HT1080 (cell line): ENCODE results near the gene SP2. TPM values are rescaled to one million over a fixed set of nuclear protein-coding genes. Genes with fewer than 3 reads are reported as not detected.

ENCODE experiments used
- DNase-seq: peaks from one replicate; pipeline ENCODE4 v3.0.0-alpha.2; 2015; ENCODE audit warnings: low read depth
- polyA plus RNA-seq, 2 experiments: library from polyadenylated mRNA; depleted of rRNA; stranded (reverse); fragments of >200 nt; gene quantifications; 2 replicates each; pipeline ENCODE4 v1.2.3, GENCODE V29; 2015
- total RNA-seq: library from RNA; depleted of rRNA; stranded (reverse); fragments of >200 nt; shearing (Covaris generic); gene quantifications from 2 replicates; pipeline ENCODE4 v1.2.3, GENCODE V29; 2014; rRNA removed

The SP2 gene
- total RNA-seq = 1.6 and 3.4 TPM in 2 replicates
- polyA plus RNA-seq (2015; cell fraction: cytosol; rRNA removed) = 14.7 and 16.3 TPM in 2 replicates
- 8.9 and 11.5 TPM in 2 replicates for polyA plus RNA-seq (2015; cell fraction: nucleus; rRNA removed)

GRCh38 chr17:47895856-47896671, at the start of gene SP2:
Gene SP2, plus strand, starts transcription at chr17:47896236. Its CDS starts 51 bp downstream, at chr17:47896287.
- peak; percentile 100 for DNase-seq

GRCh38 chr17:47846716-47847340, 49.2 kb upstream of the SP2 start:
- DNase-seq = no peak

GRCh38 chr17:47847341-47848197, 48.5 kb upstream of the SP2 start:
- no peak for DNase-seq

GRCh38 chr17:47848198-47848513, 47.9 kb upstream of the SP2 start:
- DNase-seq = no peak

- no peak for DNase-seq
These were observed 45.7 kb upstream of the SP2 start for GRCh38 chr17:47850373-47850691.

- peak; percentile 84 for DNase-seq
These were observed 45.1 kb upstream of the SP2 start, which contains the start of gene SP6 for GRCh38 chr17:47850692-47851573. Gene SP6, minus strand, starts transcription at chr17:47851163. Its CDS starts 2,734 bp downstream, at chr17:47848429.

GRCh38 chr17:47851764-47852112, 44.3 kb upstream of the SP2 start:
- DNase-seq = no peak

GRCh38 chr17:47852113-47852949, 43.7 kb upstream of the SP2 start:
- DNase-seq = no peak

GRCh38 chr17:47853616-47854015, 42.4 kb upstream of the SP2 start:
- no peak for DNase-seq

GRCh38 chr17:47855737-47856136, 40.3 kb upstream of the SP2 start:
- DNase-seq = peak; percentile 54

GRCh38 chr17:47856830-47857229, 39.2 kb upstream of the SP2 start:
- DNase-seq = no peak

- no peak for DNase-seq
These were observed 38.2 kb upstream of the SP2 start for GRCh38 chr17:47857551-47858455.

GRCh38 chr17:47860386-47860785, 35.6 kb upstream of the SP2 start:
- DNase-seq = no peak

GRCh38 chr17:47862621-47863440, 33.2 kb upstream of the SP2 start:
- DNase-seq = peak; percentile 94

- no peak for DNase-seq
These were observed 31.2 kb upstream of the SP2 start for GRCh38 chr17:47864791-47865216.

- DNase-seq = no peak
These were observed 29.1 kb upstream of the SP2 start for GRCh38 chr17:47866941-47867340.

GRCh38 chr17:47867813-47868533, 28.1 kb upstream of the SP2 start:
- no peak for DNase-seq
